K562 (cell line): ENCODE data around the gene SRP9. TPM values are rescaled to one million over a fixed set of nuclear protein-coding genes. Genes with fewer than 3 reads are reported as not detected.

Experiments used
- ATAC-seq: fragments of 200-7000 bp; cut with Tn5 transposase; 3 replicates; pipeline ENCODE4 v1.9.1; 2020; ENCODE audit warnings: moderate library complexity
- BruUV-seq: library from RNA; stranded (reverse); fragments of 400-500 nt; replicated peaks from 2 replicates; lab custom pipeline; 2021; lab: Mats Ljungman, UMichigan
- CTCF ChIA-PET: fragments of 300-600 bp; formaldehyde crosslinking; extraction: SDS; loops from one replicate; lab custom pipeline; 2021; ENCODE audit warnings: low intra/inter-chr PET ratio; lab: Yijun Ruan, JAX
- POLR2A ChIA-PET: fragments of 300-600, 350-650 bp; sonication (Branson Sonifier 250); formaldehyde crosslinking; extraction: SDS; loops from one replicate; lab custom pipeline; 2021; ENCODE audit warnings: antibody characterized with exemption, inconsistent platforms; lab: Yijun Ruan, JAX
- DNase-seq, 4 experiments: peaks; one replicate each; pipeline versions ENCODE4 v3.0.0 to v3.0.0-alpha.2; 2011 to 2018; ENCODE audit warnings: low spot score in 3 of 4, mixed read lengths in 3 of 4; ENCODE audit errors: extremely low read depth in 1 of 4
- FAIRE-seq: peaks from 2 replicates; lab custom pipeline; 2011; peaks lifted over from hg19 to GRCh38; lab: Jason Lieb, UNC
- H2AFZ ChIP-seq: 2 replicates; pipeline ENCODE4 v1.6.0; 2011; ENCODE audit warnings: low read depth, low read length, control low read depth, inconsistent platforms
- H3K27ac ChIP-seq: fragments of 200-600 bp; 3 replicates; pipeline ENCODE4 v1.8.0; 2011; ENCODE audit warnings: low read depth, mild to moderate bottlenecking, control low read depth, inconsistent platforms, low read length, moderate library complexity, mixed read lengths; ENCODE audit errors: extremely low read depth
- H3K27me3 ChIP-seq, 2 experiments: fragments of 300-600 bp in 1 of 2; 2 replicates in 1 of 2; 3 replicates in 1 of 2; pipeline versions ENCODE4 v1.6.0 to v1.8.0; 2011; ENCODE audit warnings: inconsistent platforms in 2 of 2, low read length in 2 of 2, mild to moderate bottlenecking in 1 of 2, mixed read lengths in 1 of 2, moderate library complexity in 1 of 2; ENCODE audit not compliant: control insufficient read depth in 2 of 2, insufficient read depth in 2 of 2
- H3K36me3 ChIP-seq: fragments of 300-600 bp; 3 replicates; pipeline ENCODE4 v1.8.0; 2011; ENCODE audit warnings: mild to moderate bottlenecking, low read length, inconsistent platforms; ENCODE audit not compliant: control insufficient read depth, insufficient read depth
- H3K4me1 ChIP-seq, 2 experiments: fragments of 200-600 bp in 1 of 2; replicated peaks in 1 of 2; 2 replicates in 1 of 2; 3 replicates in 1 of 2; pipeline versions ENCODE4 v1.5.1 to v1.8.0; 2011; ENCODE audit warnings: inconsistent platforms in 2 of 2, low read length in 2 of 2, mild to moderate bottlenecking in 1 of 2, mixed read lengths in 1 of 2, moderate library complexity in 1 of 2; ENCODE audit not compliant: control insufficient read depth in 2 of 2, insufficient read depth in 2 of 2
- H3K4me2 ChIP-seq: 2 replicates; pipeline ENCODE4 v1.6.1; 2011; ENCODE audit warnings: low read length, control low read depth, inconsistent platforms, mixed read lengths; ENCODE audit not compliant: insufficient read depth
- H3K4me3 ChIP-seq: fragments of 200-600 bp; sonication (generic), shearing (Covaris generic); 2 replicates; pipeline ENCODE4 v1.5.1; 2016; ENCODE audit warnings: control low read depth, inconsistent platforms
- H3K79me2 ChIP-seq: fragments of 200-600 bp; 3 replicates; pipeline ENCODE4 v1.8.0; 2011; ENCODE audit warnings: low read length, inconsistent platforms; ENCODE audit not compliant: control insufficient read depth, insufficient read depth
- H3K9ac ChIP-seq, 2 experiments: 2 replicates each; pipeline versions ENCODE4 v1.6.0 to v1.6.1; 2011; ENCODE audit warnings: low read depth in 2 of 2, low read length in 2 of 2, control low read depth in 1 of 2, inconsistent platforms in 1 of 2, mild to moderate bottlenecking in 1 of 2, mixed read lengths in 1 of 2; ENCODE audit not compliant: insufficient read depth in 1 of 2
- H3K9me1 ChIP-seq: one replicate; pipeline ENCODE4 v1.6.0; 2011; ENCODE audit warnings: inconsistent platforms, mild to moderate bottlenecking, low read length, moderate library complexity; ENCODE audit not compliant: control insufficient read depth, insufficient read depth
- H3K9me3 ChIP-seq: replicated peaks from 2 replicates; pipeline ENCODE4 v1.5.1; 2011; ENCODE audit warnings: low read depth, low read length, inconsistent platforms; ENCODE audit not compliant: control insufficient read depth, insufficient read depth
- H4K20me1 ChIP-seq: replicated peaks from 2 replicates; pipeline ENCODE4 v1.6.1; 2011; ENCODE audit warnings: low read length, inconsistent platforms, mixed read lengths; ENCODE audit not compliant: control insufficient read depth, insufficient read depth
- FOXP1 ChIP-seq: sonication (generic); formaldehyde crosslinking; IDR thresholded peaks from 2 replicates; pipeline ENCODE4 v1.8.0; 2022; ENCODE audit warnings: mild to moderate bottlenecking, missing genetic modification reagents
- GATA2 ChIP-seq: sonication (generic); formaldehyde crosslinking; IDR thresholded peaks from 2 replicates; pipeline ENCODE4 v1.4.0; 2020; ENCODE audit warnings: mild to moderate bottlenecking, missing genetic modification reagents
- HNRNPL ChIP-seq: fragments of 200-400 bp; formaldehyde crosslinking; IDR thresholded peaks from 2 replicates; pipeline ENCODE4 v1.6.1; 2017; ENCODE audit warnings: low read depth, mild to moderate bottlenecking, low read length
- KDM1A ChIP-seq, 2 experiments: fragments of 450-650 bp; IDR thresholded peaks; 2 replicates each; pipeline ENCODE4 v1.6.1; 2016; ENCODE audit warnings: mild to moderate bottlenecking in 2 of 2
- KLF10 ChIP-seq: fragments of 250-450 bp; sonication (Bioruptor Pico); IDR thresholded peaks from 2 replicates; pipeline ENCODE4 v1.6.1; 2021; ENCODE audit warnings: matching md5 sums
- SOX6 ChIP-seq: fragments of 450-650 bp; IDR thresholded peaks from 2 replicates; pipeline ENCODE4 v1.6.1; 2014; ENCODE audit warnings: mild to moderate bottlenecking
- WGBS: fragments of 100-300 bp; shearing (Covaris generic); methylation state at CpG from one replicate; pipeline ENCODE4 v1.1.6; 2016; ENCODE audit warnings: low coverage, mixed read lengths; ENCODE audit not compliant: insufficient coverage; ENCODE audit errors: missing lambda C conversion rate; 5-methylcytosine and 5-hydroxymethylcytosine counted together
- in situ Hi-C: fragments of 300-500 bp; cut with MboI; formaldehyde crosslinking; loops from 4 replicates; pipeline ENCODE4 v1.15.0; 2018; ENCODE audit warnings: inconsistent platforms, mixed read lengths
- intact Hi-C: fragments of 100-400 bp; cut with micrococcal nuclease; formaldehyde crosslinking; loops from 2 replicates; pipeline ENCODE4 v1.14.2; 2022
- polyA plus RNA-seq, 8 experiments: library from polyadenylated mRNA; depleted of rRNA in 4 of 8; stranded (reverse) in 5 of 8; unstranded in 3 of 8; fragments of >200 nt; fragmentation: Nextera tagmentation in 2 of 8; fragmentation: Illumina TruSeq in 1 of 8; extraction: Ambion mirVana in 2 of 8; extraction: Trizol in 1 of 8; gene quantifications; 2 replicates each; pipeline versions ENCODE4 v1.2.1 to v1.2.3, GENCODE V29; 2011 to 2014; ENCODE audit warnings: inconsistent platforms in 1 of 8, missing spikeins in 1 of 8
- total RNA-seq, 7 experiments: library from RNA; depleted of rRNA in 6 of 7; stranded (reverse); fragments of >200 nt in 6 of 7; fragmentation: Illumina TruSeq in 2 of 7; extraction: Trizol in 2 of 7; gene quantifications; 2 replicates each; pipeline versions ENCODE4 v1.2.1 to v1.2.3, GENCODE V29; 2011 to 2021; ENCODE audit warnings: low replicate concordance in 1 of 7
- TF ChIP-seq, protein P1 (sequence below): fragments of 250-450 bp; sonication (Bioruptor Pico); IDR thresholded peaks from 2 replicates; pipeline ENCODE4 v1.8.0; 2022; ENCODE audit warnings: moderate library complexity, mild to moderate bottlenecking, inconsistent platforms

SRP9 gene
- total and polyA plus RNA-seq, 9 of the 15 experiments (the other 6 are each of a cell fraction or from before 2014, with no cell fraction given), result 273 to 1,892 (median 668) TPM

DNA sequence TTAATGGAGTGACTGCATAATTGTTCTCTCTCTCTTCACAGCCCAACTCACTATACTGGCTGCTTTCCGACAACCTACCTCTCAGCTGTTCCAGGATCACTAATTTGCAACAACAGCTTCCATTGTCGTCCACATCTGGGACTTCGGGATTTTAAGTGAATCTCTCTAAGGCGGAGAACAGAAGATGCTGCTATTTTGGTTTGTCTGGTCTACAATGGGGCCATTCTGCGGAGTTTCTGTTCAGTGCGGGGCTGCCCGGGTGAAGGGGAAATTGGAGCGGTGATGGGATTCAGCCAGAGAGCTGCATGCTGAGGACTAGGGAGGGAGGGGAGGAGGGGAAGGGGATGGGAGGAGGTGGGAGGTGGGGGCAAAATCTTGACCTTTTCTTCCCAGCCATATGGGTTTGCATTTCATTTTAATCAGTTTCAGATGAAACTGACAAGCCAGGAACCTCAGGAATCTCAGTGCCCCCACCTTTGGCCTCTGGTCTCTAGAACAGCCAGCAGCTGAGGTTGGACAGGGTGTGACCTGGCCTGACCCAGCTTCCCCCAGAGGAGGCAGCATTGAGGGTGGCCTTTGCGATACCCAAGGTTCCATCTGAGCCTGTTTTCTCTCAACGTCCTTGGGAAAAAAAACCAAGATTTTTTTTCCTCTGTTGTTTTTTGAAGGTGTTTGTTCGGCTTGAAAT, 6.9 kb upstream of the SRP9 start:
- H3K4me2 ChIP-seq, result no peak overlapping the region
- no peak overlapping the region for H3K4me3 ChIP-seq
- WGBS, result 63% methylated on average over 10 of the region's 11 CpGs
- H3K9me3 ChIP-seq, result no peaks in the 10 kb centered on the region
- no peaks in the 10 kb centered on the region for H3K79me2 ChIP-seq
- BruUV-seq, result no TSS peak
- no peaks in the 10 kb centered on the region for H3K36me3 ChIP-seq
- DNase-seq (no peak), ATAC-seq (no peak), FAIRE-seq (no peak)
- in situ Hi-C loops, result no loop called here
- peaks cover 15 to 31% of the 10 kb centered on the region in 2 experiments for H3K4me1 ChIP-seq
- H4K20me1 ChIP-seq, result no peaks in the 10 kb centered on the region
- no peak overlapping the region for H2AFZ ChIP-seq
- no peaks in the 10 kb centered on the region for H3K27me3 ChIP-seq
- H3K9ac ChIP-seq, result no peak overlapping the region
- TF ChIP-seq, protein P1, sequence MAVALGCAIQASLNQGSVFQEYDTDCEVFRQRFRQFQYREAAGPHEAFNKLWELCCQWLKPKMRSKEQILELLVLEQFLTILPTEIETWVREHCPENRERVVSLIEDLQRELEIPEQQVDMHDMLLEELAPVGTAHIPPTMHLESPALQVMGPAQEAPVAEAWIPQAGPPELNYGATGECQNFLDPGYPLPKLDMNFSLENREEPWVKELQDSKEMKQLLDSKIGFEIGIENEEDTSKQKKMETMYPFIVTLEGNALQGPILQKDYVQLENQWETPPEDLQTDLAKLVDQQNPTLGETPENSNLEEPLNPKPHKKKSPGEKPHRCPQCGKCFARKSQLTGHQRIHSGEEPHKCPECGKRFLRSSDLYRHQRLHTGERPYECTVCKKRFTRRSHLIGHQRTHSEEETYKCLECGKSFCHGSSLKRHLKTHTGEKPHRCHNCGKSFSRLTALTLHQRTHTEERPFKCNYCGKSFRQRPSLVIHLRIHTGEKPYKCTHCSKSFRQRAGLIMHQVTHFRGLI (CRISPR knock-in tag), result no peak
- TF ChIP-seq HNRNPL (no peak), SOX6 (no peak), KDM1A (IDR thresholded peaks at IDR 0.05) (0 out of 4 replicates have a peak, but pooled peaks of 1 of the 2 experiments have one; percentile 25), GATA2 (CRISPR knock-in tag) (no peak), FOXP1 (CRISPR knock-in tag) (no peak), KLF10 (no peak)
- intact Hi-C loops, result loop anchor here (5.0 kb wide), 1 partner anchor 108 kb away; no protein-coding TSS in a partner anchor
- H3K9me1 ChIP-seq, result no peaks in the 10 kb centered on the region
- no peak overlapping the region for H3K27ac ChIP-seq
- POLR2A ChIA-PET, result interaction anchor here (0.7 to 1.0 kb wide), 2 partner anchors 12 to 296 kb away, joined by 3 to 5 read pairs; no protein-coding TSS in a partner anchor
- CTCF ChIA-PET, result interaction anchor here (0.6 to 5.3 kb wide), 6 partner anchors 121 to 329 kb away, joined by 3 to 53 read pairs (median 3); no protein-coding TSS in a partner anchor
